ENCODE data around the gene AHRR. TPM values are rescaled to one million over a fixed set of nuclear protein-coding genes. Genes with fewer than 3 reads are reported as not detected.
"Not testable (repeated sequence)": the region's sequence is repeated elsewhere in the genome, so short reads cannot be mapped to it uniquely, and the experiment has no call there.

Gene AHRR
- total RNA-seq, 1 donor from 2014 or later = 6.1 TPM

- intact Hi-C loops (cut with micrococcal nuclease) = no loop called here
- no peak for TF ChIP-seq CTCF (IDR thresholded peaks at IDR 0.05)
- DNase-seq = no peak
Measured at GRCh38 chr5:305459-305858, 16.1 kb upstream of the AHRR start.

GRCh38 chr5:306011-306805 lies 15.3 kb upstream of the AHRR start:
- no peak for TF ChIP-seq CTCF (IDR thresholded peaks at IDR 0.05)
- Mint-ChIP-seq H3K36me3 (ENCODE audit: low read depth) (peaks cover 58% of the 10 kb centered on the region), H3K9me3 (no peaks in the 10 kb centered on the region), H3K27ac (no peak overlapping the region), H3K4me3 (no peak overlapping the region), H3K27me3 (no peaks in the 10 kb centered on the region), H3K4me1 (peaks cover 11% of the 10 kb centered on the region)
- DNase-seq (no peak), ATAC-seq (ENCODE audit: low read depth) (no peak)
- intact Hi-C loops (cut with micrococcal nuclease) = no loop called here
- CTCF ChIA-PET = interaction anchor here (0.6 kb wide), 1 partner anchor 19 kb away, joined by 3 read pairs; no protein-coding TSS in a partner anchor
- POLR2A ChIA-PET = no interaction called here

More at GRCh38 chr5:305459-305858, 16.1 kb upstream of the AHRR start:
- peaks cover 15% of the 10 kb centered on the region for H3K4me1 Mint-ChIP-seq
- H3K27me3 Mint-ChIP-seq = no peaks in the 10 kb centered on the region
- H3K27ac Mint-ChIP-seq = no peak overlapping the region
- ChIA-PET POLR2A (no interaction called here), CTCF (no interaction called here)
- H3K9me3 Mint-ChIP-seq = no peaks in the 10 kb centered on the region
- H3K36me3 Mint-ChIP-seq (ENCODE audit: low read depth) = peaks cover 54% of the 10 kb centered on the region
- ATAC-seq (ENCODE audit: low read depth) = no peak
- no peak overlapping the region for H3K4me3 Mint-ChIP-seq

GRCh38 chr5:307306-307705 lies 14.2 kb upstream of the AHRR start:
- Mint-ChIP-seq H3K27me3 (no peaks in the 10 kb centered on the region), H3K27ac (no peak overlapping the region), H3K36me3 (ENCODE audit: low read depth) (peaks cover 63% of the 10 kb centered on the region), H3K4me3 (no peak overlapping the region), H3K4me1 (peaks cover under 1% of the 10 kb centered on the region), H3K9me3 (no peaks in the 10 kb centered on the region)
- ChIA-PET CTCF (no interaction called here), POLR2A (no interaction called here)
- no peak for DNase-seq
- no peak for TF ChIP-seq CTCF (IDR thresholded peaks at IDR 0.05)
- ATAC-seq (ENCODE audit: low read depth) = no peak
- intact Hi-C loops (cut with micrococcal nuclease) = no loop called here

- ATAC-seq (ENCODE audit: low read depth) (no peak), DNase-seq (no peak)
- Mint-ChIP-seq H3K27ac (no peak overlapping the region), H3K4me3 (no peak overlapping the region), H3K36me3 (ENCODE audit: low read depth) (peaks cover 70% of the 10 kb centered on the region), H3K27me3 (no peaks in the 10 kb centered on the region), H3K4me1 (no peaks in the 10 kb centered on the region), H3K9me3 (no peaks in the 10 kb centered on the region)
- CTCF ChIA-PET = no interaction called here
- POLR2A ChIA-PET = no interaction called here
- TF ChIP-seq CTCF (IDR thresholded peaks at IDR 0.05) = no peak
- intact Hi-C loops (cut with micrococcal nuclease) = no loop called here
Measured at GRCh38 chr5:307794-308579, 13.5 kb upstream of the AHRR start.

- no peaks in the 10 kb centered on the region for H3K4me1 Mint-ChIP-seq
- intact Hi-C loops (cut with micrococcal nuclease) = no loop called here
- H3K27ac Mint-ChIP-seq = no peak overlapping the region
- ChIA-PET POLR2A (no interaction called here), CTCF (no interaction called here)
- ATAC-seq (ENCODE audit: low read depth) = no peak
- TF ChIP-seq CTCF (IDR thresholded peaks at IDR 0.05) = no peak
- H3K9me3 Mint-ChIP-seq = no peaks in the 10 kb centered on the region
- H3K4me3 Mint-ChIP-seq = no peak overlapping the region
- H3K27me3 Mint-ChIP-seq = no peaks in the 10 kb centered on the region
- H3K36me3 Mint-ChIP-seq (ENCODE audit: low read depth) = peaks cover 74% of the 10 kb centered on the region
- DNase-seq = no peak
Measured at GRCh38 chr5:308672-309271, 12.7 kb upstream of the AHRR start.

- CTCF ChIA-PET; DNase-seq; H3K4me3 Mint-ChIP-seq; POLR2A ChIA-PET; H3K4me1 Mint-ChIP-seq; H3K27me3 Mint-ChIP-seq; H3K27ac Mint-ChIP-seq; ATAC-seq (ENCODE audit: low read depth); H3K9me3 Mint-ChIP-seq: not testable (repeated sequence)
- peaks cover 82% of the 10 kb centered on the region for H3K36me3 Mint-ChIP-seq (ENCODE audit: low read depth)
- intact Hi-C loops (cut with micrococcal nuclease) = loop anchor here (10.0 kb wide), 1 partner anchor 335 kb away; no protein-coding TSS in a partner anchor
Measured at GRCh38 chr5:309831-310230, 11.7 kb upstream of the AHRR start.

Measured in activated B cell treated with CpG ODN at 0.5 μM for 24 hours (primary cell).